Measurements from ENCODE around the gene GFAP.

The GFAP gene

GRCh38 chr17:44912763-44913544 is 2.3 kb downstream of the GFAP start:
- no peak for DNase-seq

GRCh38 chr17:44911133-44912001 is 3.9 kb downstream of the GFAP start:
- DNase-seq: peak; percentile 94

GRCh38 chr17:44910231-44911106 is 4.8 kb downstream of the GFAP start:
- DNase-seq: no peak

GRCh38 chr17:44909681-44910144 is 5.6 kb downstream of the GFAP start:
- DNase-seq: no peak

DNA sequence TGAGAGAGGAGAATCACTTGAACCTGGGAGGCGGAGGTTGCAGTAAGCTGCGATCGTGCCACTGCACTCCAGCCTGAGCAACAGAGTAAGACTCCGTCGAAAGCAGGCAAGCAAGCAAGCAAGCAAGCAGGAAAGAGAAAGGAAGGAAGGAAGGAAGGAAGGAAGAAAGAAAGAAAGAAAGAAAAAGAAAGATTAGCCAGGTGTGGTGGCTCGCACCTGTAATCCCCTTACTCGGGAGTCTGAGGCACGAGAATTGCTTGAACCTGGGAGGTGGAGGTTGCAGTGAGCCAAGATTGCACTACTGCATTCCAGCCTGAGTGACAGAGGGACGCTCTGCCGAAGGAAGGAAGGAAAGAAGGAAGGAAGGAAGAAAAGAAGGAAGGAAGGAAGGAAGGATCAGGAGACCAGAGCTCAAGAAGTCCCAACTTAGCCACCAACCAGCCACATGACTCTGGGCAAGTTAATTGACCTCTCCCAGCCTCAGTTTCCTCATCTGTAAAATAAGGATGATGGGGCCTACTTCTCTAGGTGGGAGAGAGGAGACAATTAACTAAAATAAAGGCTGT is 6.5 kb downstream of the GFAP start:
- DNase-seq: no peak

DNA sequence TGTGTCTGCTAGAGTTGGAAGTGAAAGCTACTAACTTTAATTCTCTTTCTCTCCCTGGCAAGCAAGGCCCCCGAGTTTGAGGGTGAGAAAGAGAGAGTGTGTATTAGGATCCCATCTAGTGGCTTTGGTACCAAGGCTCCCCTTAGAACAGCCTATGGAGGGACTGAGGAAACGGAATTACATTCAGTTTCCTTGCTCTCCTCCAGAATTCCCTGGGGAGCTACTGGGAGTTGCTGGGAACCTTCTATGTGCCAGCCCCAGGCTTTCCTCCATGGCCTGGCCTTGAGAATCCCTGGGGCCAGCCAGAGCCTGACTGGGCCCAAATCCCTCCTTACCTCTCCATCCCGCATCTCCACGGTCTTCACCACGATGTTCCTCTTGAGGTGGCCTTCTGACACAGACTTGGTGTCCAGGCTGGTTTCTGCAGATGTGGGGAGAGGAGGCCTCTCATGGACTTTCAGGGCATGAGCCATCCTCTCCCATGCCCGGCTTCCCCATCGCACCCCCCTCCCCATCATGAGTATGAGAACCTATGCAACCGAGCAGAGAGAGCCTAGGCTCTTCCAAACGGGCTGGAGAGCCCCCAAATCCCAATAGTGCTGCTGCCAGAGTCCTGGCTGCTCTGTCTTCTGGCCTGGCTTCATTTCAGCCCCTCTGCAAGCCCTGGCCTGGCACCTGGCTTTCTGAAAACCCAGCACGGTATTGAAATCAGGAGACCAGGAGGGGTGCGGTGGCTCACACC is 7.4 kb downstream of the GFAP start:
- no peak for DNase-seq

- no peak for DNase-seq
Observed at GRCh38 chr17:44906763-44907728, 8.3 kb downstream of the GFAP start.

GRCh38 chr17:44906010-44906646 is 9.2 kb downstream of the GFAP start:
- DNase-seq: peak; percentile 85

GRCh38 chr17:44905006-44906000 is 10.0 kb downstream of the GFAP start:
- DNase-seq: no peak

DNA sequence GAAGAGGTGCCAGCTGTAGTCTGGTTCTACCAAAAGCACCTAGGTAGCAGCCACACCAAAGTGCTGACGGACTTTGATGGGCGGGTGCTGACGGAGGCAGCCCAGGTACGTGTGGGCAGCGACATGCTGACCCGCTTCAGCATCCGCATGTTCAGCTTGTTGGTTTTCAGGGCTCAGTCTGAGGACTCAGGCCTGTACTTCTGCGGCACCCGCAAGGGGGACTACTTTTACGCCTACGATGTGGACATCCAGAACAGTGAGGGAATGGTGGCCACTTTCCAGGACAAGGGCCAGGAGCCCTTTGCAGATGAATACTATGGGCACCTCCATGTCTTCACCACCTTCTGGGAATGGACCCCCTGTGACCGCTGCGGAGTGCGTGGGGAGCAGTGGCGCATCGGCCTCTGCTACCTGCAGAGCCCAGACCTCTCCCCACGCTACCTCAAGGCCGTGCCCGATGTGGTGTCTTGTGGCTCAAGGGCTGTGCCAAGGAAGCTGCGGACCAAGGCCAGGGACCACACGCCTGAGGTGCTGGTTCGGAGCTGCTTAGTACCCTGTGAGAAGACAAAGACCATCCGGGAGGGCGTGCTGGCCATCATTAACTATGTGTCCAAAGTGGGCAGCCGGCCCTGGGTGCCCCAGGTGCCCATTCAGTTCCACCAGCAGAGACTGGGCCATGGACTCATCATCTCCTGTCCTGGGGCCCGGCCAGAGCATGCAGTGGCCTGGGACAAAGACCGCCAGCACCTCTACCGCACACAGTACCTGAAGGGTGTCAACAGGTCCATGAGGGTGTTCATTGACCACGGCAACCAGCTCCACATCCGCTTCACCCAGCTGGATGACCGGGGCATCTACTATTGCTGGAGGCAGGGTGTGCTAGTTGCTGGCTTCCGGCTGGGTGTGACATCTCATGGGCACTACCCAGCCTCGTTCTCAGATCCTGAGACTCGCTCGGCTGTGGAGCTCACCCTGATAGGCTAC is 11.0 kb downstream of the GFAP start:
- no peak for DNase-seq

DNA sequence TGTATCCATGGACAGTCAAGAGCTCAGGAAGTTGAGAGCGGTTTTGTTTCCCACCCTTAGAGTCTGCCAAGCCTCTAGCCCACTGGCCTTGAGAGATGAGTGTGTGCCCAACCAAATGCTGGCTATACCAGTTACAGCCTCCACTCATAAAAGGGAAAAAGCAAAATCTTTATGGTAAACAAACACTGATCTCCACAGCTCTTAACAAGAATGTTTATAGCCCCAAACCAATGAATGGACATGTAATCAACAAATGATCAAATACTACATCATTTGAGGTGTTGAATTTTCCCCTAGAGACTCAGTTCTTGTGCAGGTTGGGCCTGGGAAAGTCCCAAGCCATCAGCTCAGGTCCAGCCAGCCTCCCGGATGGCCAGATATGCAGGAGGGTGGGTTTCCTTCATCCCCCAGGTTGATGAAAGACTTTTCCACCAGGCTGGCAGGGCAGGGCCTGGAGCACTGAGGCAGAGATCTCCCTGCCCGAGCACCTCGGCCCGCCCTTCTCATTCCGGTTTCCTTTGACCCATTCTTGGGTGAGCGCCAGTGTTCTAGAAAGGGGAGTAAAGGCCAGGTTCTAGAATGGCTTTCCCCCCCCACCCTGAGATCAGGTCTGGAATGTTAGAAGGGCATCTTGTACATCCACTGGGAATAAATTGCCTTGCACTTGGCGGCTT is 12.2 kb downstream of the GFAP start:
- no peak for DNase-seq

- DNase-seq: no peak
Observed at GRCh38 chr17:44902135-44902760, 13.1 kb downstream of the GFAP start.

GRCh38 chr17:44901411-44901921 is 13.8 kb downstream of the GFAP start:
- DNase-seq: peak; percentile 98

DNA sequence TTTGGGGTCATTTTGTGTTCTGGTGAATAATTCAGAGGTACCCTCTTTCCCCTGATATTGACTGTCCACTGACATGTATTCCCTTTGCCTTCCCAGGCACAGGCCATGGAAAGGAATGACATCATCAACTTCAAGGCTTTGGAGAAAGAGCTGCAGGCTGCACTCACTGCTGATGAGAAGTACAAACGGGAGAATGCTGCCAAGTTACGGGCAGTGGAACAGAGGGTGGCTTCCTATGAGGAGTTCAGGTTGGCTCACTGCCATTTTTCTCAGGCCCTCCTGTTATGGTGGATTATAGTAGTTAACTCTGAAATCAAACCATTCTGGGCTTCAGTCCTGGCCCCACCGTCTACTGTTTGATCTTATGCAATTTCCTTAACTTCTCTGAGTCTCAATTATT is 14.4 kb downstream of the GFAP start:
- DNase-seq: peak; percentile 93

DNA sequence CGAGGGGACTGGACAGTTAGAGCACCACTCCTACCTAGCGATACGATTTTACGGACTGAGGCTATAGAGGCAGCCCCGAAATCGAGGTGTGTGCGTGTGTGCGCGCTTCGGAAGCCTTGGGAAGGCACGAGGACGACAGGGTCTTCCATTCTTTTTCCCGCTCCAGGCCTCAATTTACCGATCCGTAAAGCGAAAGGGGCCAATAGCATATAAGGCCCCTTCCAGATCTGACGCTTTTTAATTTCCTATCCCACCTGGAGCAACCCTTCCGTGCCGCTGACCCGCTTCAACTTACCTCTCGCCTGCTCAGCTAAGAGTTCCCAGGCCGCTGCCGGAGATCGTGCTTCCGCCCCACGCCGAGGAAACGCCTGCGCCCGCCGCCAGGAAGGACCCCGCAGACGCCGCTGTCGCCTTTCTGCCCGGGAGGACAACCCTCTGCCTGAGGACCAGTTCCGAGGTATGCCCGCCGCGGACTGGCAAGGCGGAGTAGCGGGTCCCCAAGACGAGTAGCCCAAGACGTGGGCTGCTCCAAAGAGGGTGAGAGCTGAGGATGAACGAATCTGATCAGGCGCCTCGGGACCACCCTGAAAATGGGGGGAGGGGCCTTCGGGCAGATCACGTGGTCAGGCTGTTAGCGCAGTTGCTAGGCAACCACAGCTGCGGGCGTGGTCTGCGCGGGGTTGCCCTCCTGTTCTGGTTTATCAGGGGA is 16.1 kb downstream of the GFAP start, which contains the start of gene EFTUD2:
Gene EFTUD2 (minus strand): TSS at position 372 of the 709 bp plus-strand sequence. CDS start 4,924 bp downstream, outside the sequence.
- peak; percentile 97 for DNase-seq

DNA sequence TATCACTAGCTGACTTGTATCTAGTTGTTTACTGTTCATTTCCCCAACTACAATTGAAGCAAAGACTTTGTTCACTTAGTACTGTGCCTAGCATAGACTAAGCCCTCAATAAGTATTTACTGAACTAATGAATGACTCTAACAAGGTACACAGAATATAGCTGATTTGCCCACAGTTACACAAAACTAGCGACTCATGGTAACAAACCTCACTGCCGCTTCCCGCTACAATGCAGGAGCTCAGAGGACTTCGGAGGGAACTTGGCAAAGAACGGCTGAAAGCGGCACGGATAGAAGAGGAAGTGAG is 16.6 kb downstream of the GFAP start:
- DNase-seq: peak; percentile 78
